ENCODE measurements around the gene CELA3B.
"Not testable (repeated sequence)": the region's sequence is repeated elsewhere in the genome, so short reads cannot be mapped to it uniquely, and the experiment has no call there.

CELA3B gene

DNA sequence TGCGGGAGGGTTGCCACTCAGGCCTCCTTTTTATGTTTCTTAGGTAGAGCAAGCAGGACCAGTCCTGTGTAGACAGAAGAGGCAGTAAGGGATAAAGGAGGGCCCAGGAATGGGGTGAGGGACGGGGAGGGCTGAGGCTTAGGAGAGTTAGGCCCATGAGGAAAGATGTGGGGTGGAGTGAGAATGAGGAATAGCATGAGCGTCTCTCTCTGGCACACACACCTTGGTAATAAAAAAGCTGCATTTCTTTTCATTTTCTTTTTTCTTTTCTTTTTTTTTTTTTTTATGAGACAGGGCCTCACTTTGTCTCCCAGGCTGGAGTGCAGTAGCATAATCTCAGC is 32.1 kb upstream of the CELA3B start:
- no peak for DNase-seq

DNA sequence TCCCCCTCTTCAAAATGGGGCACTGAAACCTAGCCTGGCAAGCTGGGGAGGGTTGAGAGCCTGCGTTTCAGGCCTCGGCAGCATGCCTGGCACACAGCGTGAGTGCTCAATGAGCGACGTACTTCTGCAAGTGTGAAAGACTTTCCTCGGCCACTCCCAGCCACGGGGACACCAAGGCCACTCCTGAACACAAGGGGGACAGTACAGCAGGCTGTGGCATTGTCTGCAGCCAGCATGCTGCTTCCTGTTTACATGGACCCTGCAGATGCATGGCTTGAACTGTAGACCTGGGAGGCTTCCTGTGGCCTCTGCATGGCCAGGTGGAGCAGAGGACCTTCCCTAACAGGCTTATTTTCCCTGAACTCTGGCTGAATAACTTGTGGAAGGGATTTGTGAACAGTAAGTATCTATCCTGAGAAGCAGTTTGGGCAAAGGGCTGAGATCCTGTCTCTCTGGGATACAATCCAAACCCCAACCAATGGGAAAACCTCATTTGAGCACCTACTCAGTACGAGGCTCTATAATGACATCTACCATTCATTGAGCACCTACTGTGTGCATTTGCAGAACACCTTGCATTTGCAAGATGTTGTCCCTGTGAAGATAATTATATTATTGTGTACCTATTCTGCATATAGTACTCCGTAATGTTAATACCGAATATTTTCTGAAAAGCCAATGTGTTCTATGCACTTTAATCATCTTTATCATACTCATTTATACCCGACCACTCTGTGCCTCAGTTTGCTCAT is 29.8 kb upstream of the CELA3B start:
- peak; percentile 14 for DNase-seq

DNA sequence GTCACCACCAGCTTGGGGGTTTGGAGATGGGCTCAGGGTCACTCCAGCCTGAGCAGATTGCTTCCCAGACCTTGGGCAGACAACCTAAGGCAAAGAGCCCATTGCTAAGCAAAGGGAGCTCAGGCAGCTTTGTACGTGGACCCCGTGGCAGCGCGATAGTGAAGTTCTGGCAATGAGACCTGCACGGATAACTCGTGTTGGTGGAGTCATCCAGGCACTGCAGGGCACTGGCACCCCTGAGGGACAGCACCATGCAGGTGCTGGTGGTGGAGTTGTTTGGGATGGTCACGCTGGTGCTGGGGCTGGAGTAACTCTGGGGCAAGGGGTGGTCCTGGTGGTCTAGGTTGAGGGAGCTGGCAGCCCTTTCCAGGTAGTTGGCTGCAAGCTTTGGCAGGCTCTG is 26.1 kb upstream of the CELA3B start:
- no peak for DNase-seq

DNA sequence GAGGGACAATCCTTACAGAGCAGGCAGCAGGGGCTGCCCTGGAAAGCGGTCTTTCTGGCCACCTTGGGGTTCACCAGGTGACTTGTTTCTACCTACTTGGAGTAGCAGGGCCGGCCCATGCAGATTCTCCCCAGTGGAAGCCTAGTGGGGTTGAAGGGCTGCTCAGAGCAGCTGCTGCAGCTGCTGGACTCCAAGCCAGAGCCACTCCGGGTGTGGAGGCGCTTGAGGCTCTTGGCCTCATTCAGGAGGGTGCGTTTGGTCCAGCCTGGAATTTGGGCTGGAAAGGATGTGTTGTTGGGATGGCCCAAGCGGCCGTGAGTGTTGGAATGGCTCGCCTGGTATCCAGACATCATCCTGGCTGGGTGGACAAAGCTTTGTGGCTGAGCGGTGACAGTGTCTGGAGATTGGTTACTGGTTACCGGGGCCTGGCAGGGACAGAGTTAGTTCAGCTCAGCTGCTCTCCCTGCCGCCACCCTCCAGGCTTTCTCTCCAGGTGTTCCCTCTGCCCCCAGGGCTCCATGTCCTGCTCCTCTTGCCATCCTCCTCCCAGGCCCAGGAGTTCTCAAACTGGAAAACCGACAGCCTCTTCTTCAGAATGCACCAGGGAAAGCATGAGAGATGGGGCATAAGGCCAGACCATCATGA is 25.5 kb upstream of the CELA3B start:
- no peak for DNase-seq

DNA sequence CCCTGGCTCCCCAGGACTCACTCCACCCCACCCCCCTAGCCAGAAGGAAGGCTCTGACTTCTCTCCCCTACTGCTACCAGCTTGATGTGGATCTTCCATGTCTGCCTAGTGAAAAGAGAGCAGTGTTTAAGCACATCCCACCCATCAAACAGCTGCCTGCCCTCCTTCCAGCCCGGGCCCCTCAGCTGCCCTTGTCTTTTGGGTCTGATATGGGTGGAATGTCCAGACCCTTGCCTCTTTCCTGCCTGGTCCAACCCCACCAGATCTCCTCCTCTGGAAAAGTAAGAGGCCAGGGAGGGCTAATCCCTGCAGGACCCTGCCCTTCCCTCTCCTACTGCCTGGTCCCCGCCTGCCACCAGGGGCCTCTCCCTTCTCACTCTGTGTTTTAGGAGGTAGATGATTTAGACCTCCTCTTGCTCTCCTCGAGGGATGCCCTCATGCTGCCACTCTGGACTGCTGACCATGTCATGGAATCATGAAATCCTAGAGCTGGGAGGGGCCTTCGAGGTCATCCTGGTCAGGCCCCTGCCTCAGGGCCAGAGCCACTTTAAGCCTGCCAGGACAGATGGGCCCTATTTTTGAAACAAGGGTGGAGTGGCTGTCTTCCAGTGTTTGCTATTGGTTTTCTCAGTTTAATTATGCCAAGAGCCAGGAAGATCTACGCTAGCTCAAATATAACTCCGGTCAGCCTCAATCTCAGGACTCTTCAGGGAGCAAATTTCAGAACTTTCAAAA is 23.9 kb upstream of the CELA3B start:
- no peak for DNase-seq

DNA sequence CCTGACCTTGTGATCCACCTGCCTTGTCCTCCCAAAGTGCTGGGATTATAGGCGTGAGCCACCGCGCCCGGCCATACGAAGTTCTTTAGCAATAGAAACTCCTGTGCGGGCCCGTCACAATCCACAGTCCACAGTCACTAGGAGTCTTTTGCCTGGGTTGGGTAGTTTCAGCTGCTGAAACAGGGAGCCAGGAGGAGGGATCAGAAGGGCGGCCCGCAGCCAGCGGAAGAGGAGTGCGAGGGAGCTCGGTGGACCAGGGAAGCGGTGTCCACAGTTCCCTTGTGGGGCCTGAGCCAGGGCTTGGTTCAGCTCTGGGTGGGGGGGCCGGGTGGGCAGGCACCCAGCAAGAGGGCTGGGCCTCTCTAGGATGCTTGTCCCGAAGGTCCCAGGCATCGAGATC is 21.8 kb upstream of the CELA3B start:
- DNase-seq = no peak

DNA sequence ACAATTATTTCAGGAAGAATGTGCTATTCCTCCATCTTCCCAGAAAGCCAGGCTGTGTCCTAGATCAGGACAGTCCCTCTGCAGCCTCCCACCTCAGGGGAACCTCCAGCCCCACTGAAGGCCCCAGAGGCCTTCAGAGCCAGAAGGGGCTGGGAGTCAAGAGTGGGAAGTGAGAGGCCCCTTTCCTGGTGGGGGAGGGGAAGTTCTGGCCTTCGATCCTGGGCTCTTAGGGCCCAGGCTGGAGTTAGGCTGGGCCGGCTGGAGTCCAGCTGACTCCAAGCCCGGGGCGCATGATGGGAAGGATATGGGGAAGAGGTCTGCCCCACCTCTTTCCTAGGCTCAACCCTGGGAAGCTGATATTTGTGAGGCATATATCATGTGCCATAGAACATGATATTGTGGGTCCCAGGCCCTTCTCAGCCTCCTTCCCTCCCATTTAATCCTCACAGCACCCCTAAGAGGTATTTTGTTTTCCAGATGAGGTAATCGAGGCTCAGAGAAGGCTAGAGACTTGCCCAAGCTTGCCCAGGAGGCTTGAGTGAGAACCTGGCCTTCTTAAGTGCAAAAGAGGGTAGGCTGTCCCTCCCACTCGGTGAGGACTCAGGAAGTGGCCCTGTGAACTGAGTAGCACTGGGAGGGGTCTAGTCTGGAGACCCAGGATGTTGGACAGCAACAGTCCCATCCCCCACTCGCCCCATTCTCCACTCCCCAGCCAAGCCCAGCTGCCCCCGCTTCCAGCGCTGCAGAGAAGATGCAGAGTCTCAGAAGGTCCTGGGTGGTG is 21.1 kb upstream of the CELA3B start:
- DNase-seq = no peak

DNA sequence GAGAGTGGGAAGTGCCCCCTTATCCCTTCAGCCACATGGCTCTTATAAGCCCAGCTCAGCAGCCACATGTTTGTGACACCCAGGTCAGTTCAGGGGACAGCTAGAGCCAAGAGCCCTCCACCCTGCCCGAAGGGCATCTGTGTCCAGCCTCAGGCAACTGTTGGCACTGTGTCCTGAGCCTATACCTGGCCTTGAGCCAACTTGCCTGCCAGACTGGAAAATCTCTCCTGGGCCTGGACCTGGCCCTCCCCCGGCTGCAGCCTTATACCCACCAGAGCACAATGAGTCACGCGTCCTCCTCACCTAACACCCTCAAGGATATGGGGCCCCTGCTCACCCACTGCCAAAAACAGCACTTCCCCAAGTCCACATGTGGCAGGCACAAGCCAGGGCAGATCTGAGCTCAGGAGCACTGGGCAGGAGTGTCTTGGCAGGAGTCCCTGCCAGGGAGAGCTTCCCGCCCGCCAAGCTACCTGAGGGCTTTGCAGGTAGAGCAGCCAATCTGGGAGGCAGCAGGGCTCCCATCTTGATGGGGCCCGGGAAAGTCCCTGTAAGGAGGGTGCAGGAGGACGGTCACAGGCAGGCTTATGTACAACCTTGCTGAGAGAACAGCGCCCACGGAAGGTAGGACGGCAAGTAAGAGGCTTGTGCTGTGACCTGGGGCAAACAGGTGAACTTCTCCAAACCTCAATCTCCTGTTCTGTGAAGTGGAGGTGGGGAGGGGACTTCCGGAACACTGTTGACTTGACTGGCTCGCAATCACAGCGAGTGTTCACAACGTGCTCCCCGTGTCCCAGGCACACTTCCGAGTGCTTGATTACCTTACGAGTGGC is 19.9 kb upstream of the CELA3B start:
- peak; percentile 56 for DNase-seq

DNA sequence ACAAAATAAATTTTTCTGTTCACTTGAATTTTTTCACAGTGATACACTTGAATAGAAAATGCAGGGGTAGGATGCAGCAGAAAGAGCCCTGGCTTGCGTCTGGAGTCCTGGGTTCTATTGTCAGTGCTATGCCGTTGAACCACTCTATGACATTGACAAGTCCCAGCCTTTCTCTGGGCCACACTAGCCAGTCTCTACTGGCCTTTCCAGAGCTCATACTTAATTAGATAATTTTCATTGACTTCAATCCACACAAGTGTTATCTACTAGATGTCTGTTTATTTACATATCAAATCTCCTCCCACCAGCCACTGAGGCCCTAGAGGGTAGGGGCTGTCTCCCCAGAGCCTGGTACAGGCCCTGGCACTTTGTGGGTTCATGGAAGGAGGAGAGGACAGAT is 15.5 kb upstream of the CELA3B start:
- no peak for DNase-seq

DNA sequence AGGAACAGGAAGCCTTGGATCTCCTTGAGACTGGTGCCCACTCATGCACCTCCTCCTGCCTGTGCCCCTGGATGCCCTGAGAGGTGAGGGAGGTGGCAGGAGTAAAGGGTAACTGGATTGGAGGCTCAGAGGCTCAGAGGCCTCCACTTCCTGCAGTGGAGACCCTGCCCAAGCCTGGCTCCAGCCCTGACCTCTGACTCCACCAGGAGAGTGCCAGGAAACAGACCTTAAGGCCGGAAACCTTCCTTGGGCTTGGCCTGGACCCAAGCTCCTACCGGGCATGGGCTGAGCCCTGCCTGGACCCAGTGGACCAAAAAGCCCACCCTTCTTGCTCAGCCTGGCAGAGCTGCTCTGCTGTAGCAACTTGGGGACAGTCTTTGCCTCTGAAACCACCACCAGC is 15.0 kb upstream of the CELA3B start:
- no peak for DNase-seq

DNA sequence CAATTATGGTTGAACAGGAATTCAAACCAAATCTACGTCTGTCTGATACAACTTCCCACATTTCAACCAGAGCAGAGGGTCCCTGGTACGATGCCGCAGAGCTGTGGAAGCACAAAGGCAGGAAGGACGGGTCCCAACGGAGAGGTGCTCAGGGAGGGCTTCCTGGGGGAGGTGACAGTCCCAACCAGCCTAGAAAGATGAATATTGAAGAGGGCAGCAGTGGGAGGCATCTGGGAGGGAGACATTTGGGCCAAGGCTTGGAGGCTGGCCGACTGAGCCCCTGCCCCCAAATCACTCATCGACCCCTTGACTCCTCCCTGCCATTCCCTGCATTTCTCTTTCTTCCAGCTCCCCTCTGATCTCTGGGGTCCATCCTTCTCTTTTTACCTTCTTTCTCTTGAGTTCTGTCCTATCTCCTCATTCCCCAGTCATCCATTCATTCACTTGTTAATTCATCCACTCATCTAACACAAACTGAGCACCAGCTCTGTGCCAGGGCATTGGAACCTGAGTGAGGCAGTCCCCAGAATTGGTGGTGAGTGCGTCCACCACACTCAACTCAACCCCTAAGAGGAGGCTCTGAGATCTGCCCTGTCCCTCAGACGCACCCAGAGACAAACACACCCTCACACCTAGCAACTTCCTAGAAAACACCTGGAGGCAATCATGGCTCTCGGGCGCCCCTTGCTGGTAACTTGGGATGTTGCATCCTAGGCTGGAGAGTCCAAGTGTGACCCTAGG is 13.2 kb upstream of the CELA3B start:
- DNase-seq = peak; percentile 66

DNA sequence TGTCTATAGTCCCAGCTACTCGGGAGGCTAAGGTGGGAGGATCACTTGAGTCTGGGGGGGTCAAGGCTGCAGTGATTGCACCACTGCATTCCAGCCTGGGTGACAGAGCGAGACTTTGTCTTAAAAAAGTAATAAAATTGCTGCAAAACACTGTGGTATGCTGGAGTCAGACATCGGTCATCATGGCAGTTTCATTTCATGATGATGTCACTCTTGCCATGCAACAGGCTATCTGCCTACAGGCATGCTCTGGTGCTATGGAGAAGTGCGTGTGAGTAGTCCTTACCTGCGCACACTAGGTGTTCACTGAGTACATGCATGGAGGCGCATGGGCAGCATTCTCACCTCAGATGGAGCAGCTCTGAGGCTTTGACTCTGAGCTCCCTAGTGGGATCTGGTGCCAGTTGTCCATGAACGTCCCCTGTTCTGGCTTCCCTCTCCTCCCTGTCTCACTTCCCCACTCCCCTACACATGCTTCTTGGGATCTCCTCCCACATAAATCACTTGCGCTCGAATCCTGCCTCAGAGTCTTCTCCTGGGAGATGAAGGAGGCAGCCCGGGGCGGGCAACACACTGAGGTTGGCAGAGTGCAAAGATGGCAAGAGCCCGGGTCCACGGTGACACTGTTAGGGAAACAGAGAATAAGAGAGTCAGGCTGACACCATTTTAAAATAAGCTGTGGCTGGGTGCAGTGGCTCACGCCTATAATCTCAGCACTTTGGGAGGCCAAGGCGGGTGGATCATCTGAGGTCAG is 10.4 kb upstream of the CELA3B start:
- DNase-seq = no peak

DNA sequence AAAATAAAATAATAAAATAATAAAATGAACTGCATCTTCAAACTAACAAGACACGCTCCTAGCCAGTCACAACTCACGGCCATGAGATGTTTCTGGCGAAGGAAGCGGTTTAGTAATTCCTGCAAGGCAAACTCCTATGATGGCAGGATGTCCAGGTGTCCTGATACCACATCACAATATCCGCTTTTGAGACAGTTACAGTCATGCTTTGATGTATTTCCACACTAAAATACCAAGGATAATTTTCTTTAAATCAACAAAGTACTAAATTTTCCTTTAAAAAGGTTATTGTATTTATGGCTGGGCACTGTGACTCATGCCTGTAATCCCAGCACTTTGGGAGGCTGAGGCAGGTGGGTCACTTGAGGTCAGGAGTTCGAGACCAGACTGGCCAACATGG is 9.6 kb upstream of the CELA3B start:
- not testable (repeated sequence) for DNase-seq

DNA sequence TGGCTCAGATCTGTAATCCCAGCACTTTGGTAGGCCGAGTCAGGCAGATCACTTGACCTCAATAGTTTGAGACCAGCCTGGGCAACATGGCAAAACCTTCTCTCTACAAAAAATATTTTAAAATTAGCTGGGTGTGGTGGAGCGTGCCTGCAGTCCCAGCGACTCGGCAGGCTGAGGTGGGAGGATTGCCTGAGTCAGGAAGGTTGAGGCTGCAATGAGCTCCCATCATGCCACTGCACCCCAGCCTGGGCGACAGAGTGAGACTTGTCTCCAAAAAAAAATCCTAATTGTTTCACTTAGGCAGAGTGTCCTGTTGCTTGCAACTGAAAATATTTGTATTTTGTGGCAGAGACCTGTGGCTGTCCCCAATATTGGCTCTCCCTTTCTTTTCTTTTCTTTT is 7.8 kb upstream of the CELA3B start:
- not testable (repeated sequence) for DNase-seq

DNA sequence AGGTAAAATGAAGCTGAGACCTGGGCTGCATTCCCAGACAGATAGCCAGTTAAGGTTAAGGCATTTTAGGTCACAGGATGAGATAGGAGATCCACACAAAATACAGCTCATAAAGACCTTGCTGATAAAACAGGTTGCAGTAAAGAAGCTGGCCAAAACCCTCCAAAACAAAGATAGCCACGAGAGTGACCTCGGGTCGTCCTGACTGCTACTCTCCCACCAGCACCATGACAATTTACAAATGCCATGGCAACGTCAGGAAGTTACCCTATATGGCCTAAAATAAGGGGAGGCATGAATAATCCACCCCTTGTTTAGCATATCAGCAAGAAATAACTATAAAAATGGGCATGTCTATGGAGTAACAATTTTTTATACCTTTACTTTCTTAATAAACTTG is 6.3 kb upstream of the CELA3B start:
- not testable (repeated sequence) for DNase-seq

DNA sequence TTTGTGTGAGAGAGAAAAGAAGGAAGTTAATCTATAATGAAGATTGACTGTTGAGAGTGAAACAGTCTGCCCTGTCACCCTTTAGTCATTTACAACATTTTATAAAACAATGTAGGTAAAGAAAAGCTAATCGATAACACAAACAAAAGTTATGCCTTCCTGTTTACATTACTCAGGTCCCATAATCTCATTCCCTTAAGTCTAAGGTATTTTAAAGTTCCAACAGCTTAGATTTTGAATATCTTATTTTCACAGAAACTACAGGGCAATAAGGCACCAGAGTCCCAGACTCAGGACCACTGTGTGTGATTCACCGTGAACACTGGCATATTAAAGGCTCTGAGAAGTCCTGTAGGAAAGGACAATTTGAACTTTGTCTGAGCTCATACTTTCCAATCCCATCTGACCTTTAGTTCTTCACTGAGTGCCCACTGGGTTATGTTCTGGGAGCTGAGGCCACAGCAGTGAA is 3.8 kb upstream of the CELA3B start:
- not testable (repeated sequence) for DNase-seq

DNA sequence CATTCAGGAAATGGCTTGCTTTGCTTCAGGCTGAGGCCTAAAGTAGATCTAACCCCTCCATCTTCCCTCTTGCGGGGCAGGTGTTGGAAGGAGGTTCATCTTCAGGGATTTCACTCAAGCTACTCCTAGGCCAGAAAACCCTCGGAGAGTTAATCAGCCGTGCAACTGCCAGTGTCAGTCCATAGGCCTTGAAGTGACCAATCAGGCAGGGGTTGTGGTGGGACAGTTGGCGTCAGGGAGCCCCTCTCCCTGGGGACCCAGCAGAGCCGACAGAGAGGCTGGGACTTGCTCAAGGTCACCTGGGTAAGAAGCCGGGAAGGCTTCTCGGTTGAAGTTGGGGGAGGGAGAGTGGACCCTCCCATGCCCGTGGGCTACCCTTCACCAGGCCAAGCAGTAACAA is 2.9 kb upstream of the CELA3B start:
- not testable (repeated sequence) for DNase-seq

DNA sequence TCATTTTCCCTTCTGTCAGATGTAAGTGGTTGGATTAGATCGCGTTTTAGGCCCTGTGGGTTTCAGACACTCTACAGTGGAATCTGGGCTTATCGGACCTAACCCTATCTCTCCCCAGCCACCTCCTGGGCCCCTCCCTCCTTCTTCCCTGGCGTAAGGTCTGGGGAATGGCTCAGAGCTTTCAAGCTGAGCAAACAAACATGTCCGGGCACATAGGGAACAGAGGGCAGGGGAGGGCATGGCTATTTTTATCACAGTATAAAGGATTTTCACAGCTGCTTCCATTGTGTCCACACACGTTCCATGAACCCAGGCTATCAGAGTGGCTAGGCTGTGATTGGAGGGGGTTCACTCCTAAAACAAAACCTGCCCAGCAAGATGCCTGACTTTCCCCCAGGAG is 2.1 kb upstream of the CELA3B start:
- not testable (repeated sequence) for DNase-seq

DNA sequence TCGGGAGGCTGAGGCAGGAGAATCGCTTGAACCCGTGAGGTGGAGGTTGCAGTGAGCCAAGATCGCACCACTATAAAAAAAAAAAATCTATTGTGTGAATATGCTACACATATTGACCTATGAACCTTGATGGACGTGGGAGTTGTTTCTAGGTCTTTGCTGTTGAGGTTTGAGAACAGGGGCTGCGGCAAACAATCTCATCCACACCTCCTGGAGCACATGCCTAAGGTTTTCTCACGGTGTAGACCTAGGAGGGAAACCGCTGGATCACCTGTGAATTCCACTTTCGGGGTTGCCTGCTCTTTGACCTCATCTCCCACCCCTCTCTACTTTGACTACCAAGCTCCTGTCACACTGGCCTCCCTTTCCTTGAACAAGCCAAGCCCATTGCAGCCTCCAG is 1.5 kb upstream of the CELA3B start:
- not testable (repeated sequence) for DNase-seq

DNA sequence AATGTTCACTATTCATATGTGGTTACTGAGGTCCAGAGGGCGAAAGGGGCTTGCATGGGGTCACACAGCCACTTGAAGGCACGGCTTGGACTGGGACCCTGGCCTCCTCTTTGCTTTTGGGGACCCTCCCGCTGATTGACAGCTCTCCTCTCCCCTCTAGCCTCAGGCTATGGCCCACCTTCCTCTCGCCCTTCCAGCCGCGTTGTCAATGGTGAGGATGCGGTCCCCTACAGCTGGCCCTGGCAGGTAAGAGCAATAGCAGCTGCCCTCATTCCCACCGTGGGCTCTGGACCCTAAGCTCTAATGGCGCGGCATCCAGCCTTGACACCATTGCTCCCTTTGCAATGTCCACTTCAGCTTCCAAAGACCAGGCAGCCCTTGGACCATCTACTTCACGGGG is 1.4 kb downstream of the CELA3B start:
- not testable (repeated sequence) for DNase-seq
